Measurements from ENCODE around the gene ZCCHC14.
"Not testable (repeated sequence)": the region's sequence is repeated elsewhere in the genome, so short reads cannot be mapped to it uniquely, and the experiment has no call there.

The ZCCHC14 gene

GRCh38 chr16:87409153-87409552, 83.7 kb downstream of the ZCCHC14 start:
- no peak for DNase-seq (ENCODE audit: low read depth)

- DNase-seq (ENCODE audit: low read depth), result peak; percentile 27
These were observed 85.2 kb downstream of the ZCCHC14 start for GRCh38 chr16:87407511-87408112.

GRCh38 chr16:87406495-87407088, 86.2 kb downstream of the ZCCHC14 start:
- no peak for DNase-seq (ENCODE audit: low read depth)

GRCh38 chr16:87404764-87405625, 87.8 kb downstream of the ZCCHC14 start:
- DNase-seq (ENCODE audit: low read depth), result no peak

GRCh38 chr16:87395181-87395842, 97.5 kb downstream of the ZCCHC14 start:
- DNase-seq (ENCODE audit: low read depth), result no peak

GRCh38 chr16:87393680-87394055, 99.2 kb downstream of the ZCCHC14 start:
- no peak for DNase-seq (ENCODE audit: low read depth)

GRCh38 chr16:87392821-87393679, 99.8 kb downstream of the ZCCHC14 start:
- peak; percentile 43 for DNase-seq (ENCODE audit: low read depth)

GRCh38 chr16:87391950-87392820, 100.6 kb downstream of the ZCCHC14 start, which contains the start of gene MAP1LC3B:
Gene MAP1LC3B, plus strand, starts transcription at chr16:87392336. Its CDS starts 92 bp downstream, at chr16:87392428.
- DNase-seq (ENCODE audit: low read depth), result peak; percentile 90

- no peak for DNase-seq (ENCODE audit: low read depth)
These were observed 101.4 kb downstream of the ZCCHC14 start for GRCh38 chr16:87391324-87391949.

- no peak for DNase-seq (ENCODE audit: low read depth)
These were observed 102.0 kb downstream of the ZCCHC14 start for GRCh38 chr16:87390641-87391323.

GRCh38 chr16:87389914-87390313, 102.9 kb downstream of the ZCCHC14 start:
- DNase-seq (ENCODE audit: low read depth), result not testable (repeated sequence)

GRCh38 chr16:87389245-87389644, 103.6 kb downstream of the ZCCHC14 start:
- DNase-seq (ENCODE audit: low read depth), result no peak

GRCh38 chr16:87388818-87389134, 104.0 kb downstream of the ZCCHC14 start:
- no peak for DNase-seq (ENCODE audit: low read depth)

GRCh38 chr16:87387942-87388817, 104.6 kb downstream of the ZCCHC14 start:
- peak; percentile 100 for DNase-seq (ENCODE audit: low read depth)

GRCh38 chr16:87384875-87385167, 108.0 kb downstream of the ZCCHC14 start:
- not testable (repeated sequence) for DNase-seq (ENCODE audit: low read depth)

GRCh38 chr16:87384162-87384874, 108.5 kb downstream of the ZCCHC14 start:
- DNase-seq (ENCODE audit: low read depth), result no peak

- peak; percentile 84 for DNase-seq (ENCODE audit: low read depth)
These were observed 109.2 kb downstream of the ZCCHC14 start, which contains the start of gene FBXO31 for GRCh38 chr16:87383505-87384161. Gene FBXO31, minus strand, starts transcription at chr16:87383776. Its CDS starts 32 bp downstream, at chr16:87383744.

Data from amniotic epithelial cell (primary cell).